CD8-positive, alpha-beta memory T cell (primary cell): ENCODE results near the gene SLC38A3. TPM values are rescaled to one million over a fixed set of nuclear protein-coding genes. Genes with fewer than 3 reads are reported as not detected.

Source experiments
- CTCF ChIA-PET: fragments of 350-600 bp; sonication (Branson Sonifier 250); formaldehyde crosslinking; loops from one replicate; lab custom pipeline; 2021; ENCODE audit warnings: antibody characterized with exemption; lab: Charles Lee
- POLR2A ChIA-PET: fragments of 350-600 bp; sonication (Branson Sonifier 250); formaldehyde crosslinking; loops from one replicate; lab custom pipeline; 2021; ENCODE audit warnings: antibody characterized with exemption; lab: Charles Lee
- DNase-seq, 5 donors: peaks; one replicate each; pipeline versions ENCODE4 v3.0.0 to v3.0.0-alpha.2; 2020 to 2022; ENCODE audit warnings: mixed read lengths in 1 of 5
- H3K27ac ChIP-seq: one replicate; pipeline ENCODE4 v1.7.0; 2013; ENCODE audit warnings: low read depth, mild to moderate bottlenecking, low read length, moderate library complexity
- H3K27me3 ChIP-seq: 2 replicates; pipeline ENCODE4 v1.7.0; 2013; ENCODE audit warnings: low read length, mild to moderate bottlenecking; ENCODE audit not compliant: insufficient read depth, poor library complexity, severe bottlenecking
- H3K36me3 ChIP-seq: 2 replicates; pipeline ENCODE4 v1.7.0; 2013; ENCODE audit warnings: mild to moderate bottlenecking, low read length, moderate library complexity; ENCODE audit not compliant: insufficient read depth
- H3K4me1 ChIP-seq: 2 replicates; pipeline ENCODE4 v1.7.0; 2013; ENCODE audit warnings: mild to moderate bottlenecking, low read length, moderate library complexity; ENCODE audit not compliant: insufficient read depth
- H3K4me3 ChIP-seq: 2 replicates; pipeline ENCODE4 v1.7.0; 2013; ENCODE audit warnings: mild to moderate bottlenecking, low read length
- H3K9me3 ChIP-seq: 2 replicates; pipeline ENCODE4 v1.7.0; 2013; ENCODE audit warnings: mild to moderate bottlenecking, low read length
- H3K27ac Mint-ChIP-seq, 8 donors: one replicate each; pipeline ENCODE4 v1.8.0; 2020 to 2021; ENCODE audit warnings: mixed read lengths in 8 of 8, mild to moderate bottlenecking in 6 of 8, inconsistent platforms in 3 of 8, moderate library complexity in 3 of 8
- H3K27me3 Mint-ChIP-seq, 2 donors: one replicate each; pipeline ENCODE4 v1.8.0; 2020 to 2021; ENCODE audit warnings: mixed read lengths in 2 of 2, mild to moderate bottlenecking in 1 of 2, moderate library complexity in 1 of 2
- H3K36me3 Mint-ChIP-seq, 3 donors: one replicate each; pipeline ENCODE4 v1.8.0; 2020 to 2021; ENCODE audit warnings: mixed read lengths in 3 of 3, inconsistent platforms in 1 of 3, mild to moderate bottlenecking in 1 of 3
- H3K4me1 Mint-ChIP-seq, 3 donors: one replicate each; pipeline ENCODE4 v1.8.0; 2020 to 2021; ENCODE audit warnings: mixed read lengths in 3 of 3, inconsistent platforms in 1 of 3, mild to moderate bottlenecking in 1 of 3
- H3K4me3 Mint-ChIP-seq, 7 donors: one replicate each; pipeline ENCODE4 v1.8.0; 2020 to 2021; ENCODE audit warnings: mixed read lengths in 7 of 7, mild to moderate bottlenecking in 6 of 7, moderate library complexity in 4 of 7, inconsistent platforms in 2 of 7
- H3K9me3 Mint-ChIP-seq, 5 donors: one replicate each; pipeline ENCODE4 v1.8.0; 2020 to 2022; ENCODE audit warnings: mixed read lengths in 5 of 5, mild to moderate bottlenecking in 3 of 5, moderate library complexity in 2 of 5, inconsistent platforms in 1 of 5
- polyA plus RNA-seq: library from polyadenylated mRNA; unstranded; fragments of 300-500 nt; fragmentation: Illumina TruSeq; gene quantifications from one replicate; pipeline ENCODE4 v1.2.3, GENCODE V29; 2021
- total RNA-seq, 2 experiments: library from RNA; stranded (reverse); gene quantifications; one replicate each; pipeline ENCODE4 v1.2.3, GENCODE V29; 2021

SLC38A3 gene
- total and polyA plus RNA-seq, 3 experiments from 2014 or later, result not detected

DNA sequence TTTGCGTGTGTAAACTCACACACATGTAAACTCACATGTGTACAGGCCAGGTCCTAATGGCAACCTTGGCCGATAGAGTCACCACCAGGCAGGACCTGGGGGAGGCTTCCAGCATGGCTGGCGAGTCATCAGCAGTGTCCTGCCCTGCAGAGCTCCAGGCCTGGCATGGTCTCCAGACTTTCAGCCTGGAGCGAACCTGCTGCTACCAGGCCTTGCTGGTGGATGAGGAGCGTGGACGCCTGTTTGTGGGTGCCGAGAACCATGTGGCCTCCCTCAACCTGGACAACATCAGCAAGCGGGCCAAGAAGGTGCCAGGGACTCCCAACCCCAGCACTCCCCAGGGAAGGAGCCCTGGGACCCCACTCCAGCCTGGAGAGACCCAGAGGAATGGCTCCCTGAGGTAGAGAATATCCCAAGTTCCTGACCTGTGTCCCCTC is 64.9 kb downstream of the SLC38A3 start:
- ChIA-PET CTCF (interaction anchor here (2.7 to 7.2 kb wide), 2 partner anchors 44 to 76 kb away, joined by 22 to 86 read pairs; no protein-coding TSS in a partner anchor), POLR2A (no interaction called here)
- Mint-ChIP-seq H3K27ac (no peak overlapping the region), H3K27me3 (peaks cover 13 to 24% of the 10 kb centered on the region in 2 donors), H3K36me3 (no peaks in the 10 kb centered on the region), H3K9me3 (no peaks in the 10 kb centered on the region), H3K4me1 (peaks cover 14 to 20% (median 16%) of the 10 kb centered on the region in 3 donors), H3K4me3 (no peak overlapping the region)
- H3K36me3 ChIP-seq, result no peaks in the 10 kb centered on the region
- H3K27me3 ChIP-seq, result peaks cover 20% of the 10 kb centered on the region
- DNase-seq, result no peak
- H3K9me3 ChIP-seq, result no peaks in the 10 kb centered on the region
- H3K4me1 ChIP-seq, result peaks cover 18% of the 10 kb centered on the region
- H3K4me3 ChIP-seq, result no peak overlapping the region
- H3K27ac ChIP-seq, result no peak overlapping the region

DNA sequence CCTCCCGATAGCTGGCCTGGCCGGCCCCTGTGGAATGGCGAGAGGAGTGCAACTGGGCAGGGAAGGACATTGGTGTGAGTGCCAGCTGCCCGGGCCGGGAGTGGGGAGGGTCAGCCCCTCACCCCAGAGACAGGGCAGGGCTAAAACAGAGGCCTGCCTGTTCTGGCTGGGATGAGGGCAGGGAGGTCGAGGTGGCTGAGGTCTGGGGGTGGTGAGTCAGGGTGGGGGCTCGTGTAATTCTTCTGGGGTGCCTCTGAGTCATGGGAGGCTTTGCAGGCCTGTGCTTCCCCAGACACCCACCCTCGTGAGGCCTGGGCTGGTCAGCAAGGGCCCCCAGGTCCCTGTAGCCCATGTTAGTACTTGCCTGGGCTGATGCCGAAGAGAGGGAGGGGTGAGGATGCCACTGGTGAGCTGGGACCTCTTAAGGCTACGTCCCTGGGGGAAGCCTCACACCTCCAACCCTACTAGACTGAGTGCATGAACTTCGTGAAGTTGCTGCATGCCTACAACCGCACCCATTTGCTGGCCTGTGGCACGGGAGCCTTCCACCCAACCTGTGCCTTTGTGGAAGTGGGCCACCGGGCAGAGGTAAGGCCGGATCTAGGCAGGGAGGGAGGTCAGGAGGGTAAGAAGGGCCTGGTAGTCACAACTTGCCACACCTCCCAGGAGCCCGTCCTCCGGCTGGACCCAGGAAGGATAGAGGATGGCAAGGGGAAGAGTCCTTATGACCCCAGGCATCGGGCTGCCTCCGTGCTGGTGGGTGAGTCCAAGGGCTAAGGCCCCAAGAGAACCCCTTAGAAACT is 65.6 kb downstream of the SLC38A3 start:
- POLR2A ChIA-PET, result no interaction called here
- Histone ChIP-seq H3K4me3 (no peak overlapping the region), H3K4me1 (peaks cover 25% of the 10 kb centered on the region), H3K9me3 (no peaks in the 10 kb centered on the region), H3K27ac (no peak overlapping the region), H3K27me3 (peaks cover 22% of the 10 kb centered on the region), H3K36me3 (no peaks in the 10 kb centered on the region)
- Mint-ChIP-seq H3K9me3 (no peaks in the 10 kb centered on the region), H3K27me3 (peaks cover 19 to 30% of the 10 kb centered on the region in 2 donors), H3K4me1 (peaks cover 19 to 26% (median 20%) of the 10 kb centered on the region in 3 donors), H3K27ac (no peak overlapping the region), H3K36me3 (no peaks in the 10 kb centered on the region), H3K4me3 (no peak overlapping the region)
- CTCF ChIA-PET, result interaction anchor here (0.8 to 7.2 kb wide), 5 partner anchors 10 to 76 kb away, joined by 4 to 86 read pairs (median 16); no protein-coding TSS in a partner anchor
- DNase-seq, result no peak

Other genes with a start within 250 kb of the SLC38A3 start
- gene RBM5, start 116.4 kb upstream of the SLC38A3 start, total RNA-seq, result 100 to 1,000 TPM; 127 to 136 TPM
- gene RBM5, start 116.4 kb upstream of the SLC38A3 start, polyA plus RNA-seq, result 36.9 TPM
- gene SEMA3F, start 49.9 kb upstream of the SLC38A3 start, total RNA-seq, result not detected
- gene SEMA3F, start 49.9 kb upstream of the SLC38A3 start, polyA plus RNA-seq, result not detected
- gene GNAT1, start 13.7 kb upstream of the SLC38A3 start, total RNA-seq, result not detected
- gene GNAT1, start 13.7 kb upstream of the SLC38A3 start, polyA plus RNA-seq, result not detected
- 100 to 1,000 TPM; 259 to 265 TPM for gene GNAI2, start 30.9 kb downstream of the SLC38A3 start, total RNA-seq
- gene GNAI2, start 30.9 kb downstream of the SLC38A3 start, polyA plus RNA-seq, result 665 TPM
- under 1 TPM in 1 of 2 experiments, not detected in 1; 0.22 TPM for gene SEMA3B, start 63.9 kb downstream of the SLC38A3 start, total RNA-seq
- not detected for gene SEMA3B, start 63.9 kb downstream of the SLC38A3 start, polyA plus RNA-seq
- not detected for gene LSMEM2, start 73.8 kb downstream of the SLC38A3 start, total RNA-seq
- not detected for gene LSMEM2, start 73.8 kb downstream of the SLC38A3 start, polyA plus RNA-seq
- 100 to 1,000 TPM; 191 to 192 TPM for gene IFRD2, start 87.2 kb downstream of the SLC38A3 start, total RNA-seq
- gene IFRD2, start 87.2 kb downstream of the SLC38A3 start, polyA plus RNA-seq, result 66.8 TPM
- 1 to 10 TPM; 7.7 to 8.4 TPM for gene HYAL3, start 94.1 kb downstream of the SLC38A3 start, total RNA-seq
- 3.6 TPM for gene HYAL3, start 94.1 kb downstream of the SLC38A3 start, polyA plus RNA-seq
- 10 to 100 TPM; 17.3 to 18.3 TPM for gene NAA80, start 94.1 kb downstream of the SLC38A3 start, total RNA-seq
- gene NAA80, start 94.1 kb downstream of the SLC38A3 start, polyA plus RNA-seq, result 19.3 TPM
- gene HYAL1, start 98.3 kb downstream of the SLC38A3 start, total RNA-seq, result under 1 TPM in 1 of 2 experiments, not detected in 1; 0.13 TPM
- 0.81 TPM for gene HYAL1, start 98.3 kb downstream of the SLC38A3 start, polyA plus RNA-seq
- 10 to 100 TPM; 13.7 to 13.9 TPM for gene HYAL2, start 117.5 kb downstream of the SLC38A3 start, total RNA-seq
- 10.8 TPM for gene HYAL2, start 117.5 kb downstream of the SLC38A3 start, polyA plus RNA-seq
- 10 to 100 TPM; 31.4 to 36.6 TPM for gene TUSC2, start 123.0 kb downstream of the SLC38A3 start, total RNA-seq
- gene TUSC2, start 123.0 kb downstream of the SLC38A3 start, polyA plus RNA-seq, result 52.9 TPM
- 10 to 100 TPM; 70.8 to 71.9 TPM for gene RASSF1, start 135.6 kb downstream of the SLC38A3 start, total RNA-seq
- gene RASSF1, start 135.6 kb downstream of the SLC38A3 start, polyA plus RNA-seq, result 152 TPM
- gene ZMYND10, start 140.5 kb downstream of the SLC38A3 start, total RNA-seq, result 1 to 10 TPM in 1 of 2 experiments, under 1 TPM in 1; 0.97 to 1.3 TPM
- gene ZMYND10, start 140.5 kb downstream of the SLC38A3 start, polyA plus RNA-seq, result 1.1 TPM
- gene NPRL2, start 145.5 kb downstream of the SLC38A3 start, total RNA-seq, result 10 to 100 TPM; 44.6 to 48.0 TPM
- gene NPRL2, start 145.5 kb downstream of the SLC38A3 start, polyA plus RNA-seq, result 59.5 TPM
- 10 to 100 TPM; 32.4 to 37.7 TPM for gene CYB561D2, start 145.6 kb downstream of the SLC38A3 start, total RNA-seq
- gene CYB561D2, start 145.6 kb downstream of the SLC38A3 start, polyA plus RNA-seq, result 78.2 TPM
- gene TMEM115, start 154.2 kb downstream of the SLC38A3 start, total RNA-seq, result 10 to 100 TPM; 30.5 to 33.2 TPM
- 47.2 TPM for gene TMEM115, start 154.2 kb downstream of the SLC38A3 start, polyA plus RNA-seq